VCaP (cell line): ENCODE results near the gene PTPRU.

ENCODE experiments used
- H3K27ac ChIP-seq: fragments of 450-650 bp; 2 replicates; pipeline ENCODE4 v1.5.1; 2017
- CTCF ChIP-seq: fragments of 450-650 bp; conservative IDR thresholded peaks from 2 replicates; pipeline ENCODE4 v1.5.1; 2017; ENCODE audit warnings: mild to moderate bottlenecking, moderate library complexity

The PTPRU gene

DNA sequence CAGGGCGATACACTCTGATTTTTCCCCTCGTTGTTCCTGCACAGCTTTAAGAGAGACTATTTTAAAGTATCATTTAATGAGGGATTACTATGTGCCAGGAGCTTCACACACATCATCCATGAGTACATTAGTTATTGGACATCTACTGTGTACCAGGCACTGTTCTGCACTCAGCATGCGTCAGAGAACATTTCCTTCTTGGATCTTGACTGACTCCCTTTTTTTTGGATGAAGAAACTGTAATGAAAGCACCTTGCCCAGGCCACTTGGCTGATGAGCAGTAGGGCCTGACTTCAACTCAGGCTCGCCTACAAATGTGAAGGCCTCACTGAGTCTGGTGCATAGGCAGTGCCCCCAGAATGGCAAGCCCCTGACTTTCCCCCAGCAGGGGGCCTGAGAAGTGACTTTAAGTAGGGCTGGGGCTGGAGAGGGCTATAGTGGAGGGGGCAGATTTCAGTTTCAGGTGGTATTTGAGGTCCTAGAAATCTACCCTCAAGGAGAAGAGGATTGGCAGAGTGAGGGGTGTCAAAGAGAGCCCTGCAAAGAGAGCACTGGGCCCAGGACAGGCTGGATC lies 50.0 kb downstream of the PTPRU start:
- H3K27ac ChIP-seq = no peak overlapping the region
- no peak for TF ChIP-seq CTCF

DNA sequence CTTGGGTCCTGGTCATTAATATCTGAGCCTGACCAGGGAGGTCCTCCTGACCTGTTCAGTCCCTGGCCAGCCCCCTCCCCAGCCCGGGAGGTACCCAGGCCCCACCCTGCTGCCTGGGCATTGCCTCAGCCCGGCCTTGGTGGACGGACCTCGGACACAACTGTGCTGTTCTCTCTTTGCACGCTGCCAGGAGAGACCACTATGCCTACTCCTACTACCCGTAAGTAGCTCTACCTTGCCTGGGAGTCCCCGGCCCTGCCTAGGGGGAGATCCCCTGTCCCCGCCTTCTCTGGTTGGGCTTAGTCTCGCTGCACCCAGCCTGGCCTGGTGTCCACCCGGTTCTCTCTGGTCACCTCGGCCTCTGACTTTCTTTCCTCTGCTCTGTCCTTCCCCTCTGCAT lies 53.2 kb downstream of the PTPRU start:
- H3K27ac ChIP-seq = no peak overlapping the region

GRCh38 chr1:29290414-29290985 lies 54.2 kb downstream of the PTPRU start:
- TF ChIP-seq CTCF = no peak
- no peak overlapping the region for H3K27ac ChIP-seq

More for the DNA sequence above, 53.2 kb downstream of the PTPRU start:
- TF ChIP-seq CTCF = no peak

DNA sequence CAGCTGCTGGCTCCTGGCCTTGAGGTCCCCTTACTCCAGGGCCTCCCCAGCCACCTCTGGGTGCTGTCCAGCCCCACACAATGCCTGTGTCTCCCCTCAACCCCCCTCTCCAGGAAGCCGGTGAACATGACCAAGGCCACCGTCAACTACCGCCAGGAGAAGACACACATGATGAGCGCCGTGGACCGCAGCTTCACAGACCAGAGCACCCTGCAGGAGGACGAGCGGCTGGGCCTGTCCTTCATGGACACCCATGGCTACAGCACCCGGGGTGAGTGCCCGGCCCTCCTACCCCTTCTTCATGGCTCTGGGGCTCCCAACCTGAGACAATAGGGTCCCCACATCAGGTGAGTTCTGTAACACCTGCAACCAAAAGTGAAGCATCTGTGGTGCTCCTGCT lies 55.4 kb downstream of the PTPRU start:
- TF ChIP-seq CTCF = no peak
- no peak overlapping the region for H3K27ac ChIP-seq

DNA sequence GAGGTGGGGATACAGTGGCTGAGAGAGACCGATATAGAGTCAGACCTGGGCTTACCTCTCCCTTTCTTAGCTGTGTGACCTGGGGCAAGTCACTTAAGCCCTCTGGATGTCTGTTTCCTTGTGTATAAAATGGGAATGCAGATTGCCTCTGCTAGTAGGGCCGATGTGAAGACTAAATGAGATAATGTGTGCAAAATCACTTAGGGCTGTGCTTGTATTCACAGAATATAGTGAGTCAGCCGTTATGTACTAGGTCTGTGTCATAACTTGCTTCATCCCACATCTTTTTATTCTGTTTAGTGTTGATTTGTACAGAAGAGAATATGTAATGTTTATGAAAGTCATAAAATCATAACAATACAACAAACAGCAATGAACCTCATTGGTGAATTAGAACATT lies 56.0 kb downstream of the PTPRU start:
- H3K27ac ChIP-seq = no peak overlapping the region
- no peak for TF ChIP-seq CTCF

DNA sequence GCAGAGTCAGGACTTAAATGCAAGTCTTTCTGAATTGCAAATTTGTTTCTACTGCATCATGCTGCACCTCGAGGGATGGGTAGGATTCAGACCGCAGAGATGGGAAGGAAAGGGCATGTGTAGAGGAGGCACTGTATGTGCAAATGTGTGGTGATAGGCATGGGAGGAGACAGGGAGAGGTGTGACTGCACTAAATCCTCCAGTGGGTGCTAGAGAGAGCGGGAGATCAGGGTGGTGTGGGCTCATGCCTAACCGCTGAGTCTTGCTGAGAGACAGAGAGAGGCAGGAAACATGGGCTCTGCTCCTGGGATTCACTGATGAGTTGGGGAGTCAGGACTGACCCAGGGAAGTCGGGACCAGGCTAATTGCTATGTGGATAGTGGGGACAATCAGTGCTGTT lies 61.1 kb downstream of the PTPRU start:
- TF ChIP-seq CTCF = no peak
- H3K27ac ChIP-seq = no peak overlapping the region

- no peak overlapping the region for H3K27ac ChIP-seq
- TF ChIP-seq CTCF = no peak
Observed at GRCh38 chr1:29298246-29298645, 61.9 kb downstream of the PTPRU start.
